Mesenchymal stem cell (in vitro differentiated cells and primary cell): ENCODE data around the gene ATF7IP.

Experiments used
- DNase-seq: peaks from one replicate; pipeline ENCODE4 v3.0.0-alpha.2; 2013
- H2AFZ ChIP-seq: one replicate; pipeline ENCODE4 v1.6.1; 2013; ENCODE audit warnings: low read depth, mild to moderate bottlenecking, control low read depth, inconsistent platforms, low read length, moderate library complexity
- H2AK5ac ChIP-seq: 2 replicates; pipeline ENCODE4 v1.6.1; 2013; ENCODE audit warnings: low read length, moderate library complexity, mild to moderate bottlenecking, inconsistent platforms; ENCODE audit not compliant: severe bottlenecking
- H2BK120ac ChIP-seq: one replicate; pipeline ENCODE4 v1.6.1; 2013; ENCODE audit warnings: low read depth, mild to moderate bottlenecking, inconsistent platforms, low read length, moderate library complexity
- H2BK12ac ChIP-seq, 2 experiments: one replicate each; pipeline ENCODE4 v1.6.1; 2013; ENCODE audit warnings: inconsistent platforms in 2 of 2, low read length in 2 of 2, mild to moderate bottlenecking in 2 of 2, moderate library complexity in 2 of 2, control low read depth in 1 of 2
- H2BK15ac ChIP-seq: one replicate; pipeline ENCODE4 v1.6.1; 2013; ENCODE audit warnings: mild to moderate bottlenecking, low read depth, inconsistent platforms; ENCODE audit not compliant: poor library complexity, severe bottlenecking
- H2BK5ac ChIP-seq: 2 replicates; pipeline ENCODE4 v1.6.1; 2013; ENCODE audit warnings: low read depth, mild to moderate bottlenecking, low read length, control low read depth, inconsistent platforms; ENCODE audit not compliant: poor library complexity, severe bottlenecking
- H3K14ac ChIP-seq, 2 experiments: one replicate each; pipeline ENCODE4 v1.6.1; 2013; ENCODE audit warnings: inconsistent platforms in 2 of 2, low read length in 2 of 2, control low read depth in 1 of 2, mild to moderate bottlenecking in 1 of 2, moderate library complexity in 1 of 2
- H3K18ac ChIP-seq, 2 experiments: one replicate each; pipeline ENCODE4 v1.6.1; 2013; ENCODE audit warnings: inconsistent platforms in 2 of 2, low read length in 2 of 2, control low read depth in 1 of 2, low read depth in 1 of 2, mild to moderate bottlenecking in 1 of 2
- H3K23ac ChIP-seq, 2 experiments: one replicate each; pipeline ENCODE4 v1.6.1; 2013; ENCODE audit warnings: inconsistent platforms in 2 of 2, low read length in 2 of 2, mild to moderate bottlenecking in 2 of 2, moderate library complexity in 2 of 2, control low read depth in 1 of 2
- H3K27ac ChIP-seq: 2 replicates; pipeline ENCODE4 v1.5.1; 2013; ENCODE audit warnings: mild to moderate bottlenecking, moderate library complexity, low read length, control low read depth, inconsistent platforms; ENCODE audit not compliant: poor library complexity, severe bottlenecking
- H3K27me3 ChIP-seq, 2 experiments: 2 replicates each; pipeline versions ENCODE4 v1.6.1 to v1.7.0; 2013; ENCODE audit warnings: low read length in 2 of 2, mild to moderate bottlenecking in 2 of 2, moderate library complexity in 2 of 2, control low read depth in 1 of 2, inconsistent platforms in 1 of 2; ENCODE audit not compliant: control insufficient read depth in 1 of 2, insufficient read depth in 1 of 2
- H3K36me3 ChIP-seq, 2 experiments: 2 replicates each; pipeline versions ENCODE4 v1.6.1 to v1.7.0; 2013; ENCODE audit warnings: low read length in 2 of 2, control low read depth in 1 of 2, inconsistent platforms in 1 of 2, low read depth in 1 of 2, mild to moderate bottlenecking in 1 of 2; ENCODE audit not compliant: insufficient read depth in 2 of 2, control insufficient read depth in 1 of 2
- H3K4ac ChIP-seq, 2 experiments: one replicate each; pipeline ENCODE4 v1.6.1; 2013; ENCODE audit warnings: inconsistent platforms in 2 of 2, low read length in 2 of 2, mild to moderate bottlenecking in 2 of 2, moderate library complexity in 2 of 2, control low read depth in 1 of 2, low read depth in 1 of 2
- H3K4me1 ChIP-seq: 2 replicates; pipeline ENCODE4 v1.6.1; 2013; ENCODE audit warnings: low read depth, low read length, control low read depth; ENCODE audit not compliant: control insufficient read depth, insufficient read depth
- H3K4me2 ChIP-seq: 2 replicates; pipeline ENCODE4 v1.6.1; 2013; ENCODE audit warnings: low read length, mild to moderate bottlenecking, inconsistent platforms; ENCODE audit not compliant: poor library complexity, severe bottlenecking
- H3K4me3 ChIP-seq, 2 experiments: 2 replicates each; pipeline versions ENCODE4 v1.5.1 to v1.7.0; 2013; ENCODE audit warnings: low read length in 2 of 2, mild to moderate bottlenecking in 2 of 2, control low read depth in 1 of 2, low read depth in 1 of 2; ENCODE audit not compliant: insufficient read depth in 1 of 2
- H3K79me1 ChIP-seq: replicated peaks from 2 replicates; pipeline ENCODE4 v1.6.1; 2013; ENCODE audit warnings: mild to moderate bottlenecking, control low read depth, low read length, inconsistent platforms; ENCODE audit not compliant: poor library complexity, severe bottlenecking
- H3K9ac ChIP-seq: 2 replicates; pipeline ENCODE4 v1.7.0; 2013; ENCODE audit warnings: mild to moderate bottlenecking, low read length, moderate library complexity
- H3K9me3 ChIP-seq: 2 replicates; pipeline ENCODE4 v1.7.0; 2013; ENCODE audit warnings: mild to moderate bottlenecking, low read length; ENCODE audit not compliant: control insufficient read depth
- H4K8ac ChIP-seq: one replicate; pipeline ENCODE4 v1.6.1; 2013; ENCODE audit warnings: inconsistent platforms, mild to moderate bottlenecking, low read length, moderate library complexity
- H4K91ac ChIP-seq: one replicate; pipeline ENCODE4 v1.6.1; 2013; ENCODE audit warnings: mild to moderate bottlenecking, low read length, inconsistent platforms
- WGBS: methylation state at CpG from one replicate; pipeline ENCODE4 v1.1.7; 2013; ENCODE audit warnings: mixed read lengths; 5-methylcytosine and 5-hydroxymethylcytosine counted together

The ATF7IP gene

GRCh38 chr12:14450479-14450878 lies 85.0 kb downstream of the ATF7IP start:
- Histone ChIP-seq H2BK120ac (no peak overlapping the region), H4K91ac (no peak overlapping the region), H3K14ac (no peak overlapping the region), H3K27ac (no peak overlapping the region), H3K27me3 (no peaks in the 10 kb centered on the region), H3K4me3 (no peak overlapping the region), H3K4me1 (peaks cover under 1% of the 10 kb centered on the region), H2AK5ac (no peak overlapping the region), H2AFZ (no peak overlapping the region), H3K18ac (no peak overlapping the region), H3K9ac (no peak overlapping the region), H3K79me1 (peaks cover 13% of the 10 kb centered on the region), H2BK5ac (no peak overlapping the region), H3K36me3 (peaks cover 8 to 84% of the 10 kb centered on the region in 2 experiments), H2BK15ac (no peak overlapping the region), H3K4ac (no peak overlapping the region), H3K23ac (no peak overlapping the region), H4K8ac (no peak overlapping the region), H3K9me3 (no peaks in the 10 kb centered on the region), H3K4me2 (no peak overlapping the region), H2BK12ac (no peak overlapping the region)
- no peak for DNase-seq

GRCh38 chr12:14452336-14452735 lies 86.9 kb downstream of the ATF7IP start:
- H4K91ac ChIP-seq: no peak overlapping the region
- H4K8ac ChIP-seq: no peak overlapping the region
- no peaks in the 10 kb centered on the region for H3K9me3 ChIP-seq
- no peak overlapping the region for H3K4me2 ChIP-seq
- no CpG with 5 or more reads among the region's 4 CpGs for WGBS
- H3K18ac ChIP-seq: no peak overlapping the region
- no peak overlapping the region for H3K9ac ChIP-seq
- H3K27ac ChIP-seq: no peak overlapping the region
- H2BK5ac ChIP-seq: no peak overlapping the region
- no peak overlapping the region for H3K4me3 ChIP-seq
- H2BK12ac ChIP-seq: no peak overlapping the region
- no peak overlapping the region for H3K4ac ChIP-seq
- no peak overlapping the region for H2AFZ ChIP-seq
- no peaks in the 10 kb centered on the region for H3K27me3 ChIP-seq
- H3K23ac ChIP-seq: no peak overlapping the region
- H3K36me3 ChIP-seq: peaks cover 7 to 90% of the 10 kb centered on the region in 2 experiments
- DNase-seq: no peak
- H2BK15ac ChIP-seq: no peak overlapping the region
- peaks cover 1% of the 10 kb centered on the region for H3K4me1 ChIP-seq
- no peak overlapping the region for H3K14ac ChIP-seq
- no peak overlapping the region for H2BK120ac ChIP-seq
- H3K79me1 ChIP-seq: peaks cover 15% of the 10 kb centered on the region
- H2AK5ac ChIP-seq: no peak overlapping the region

- WGBS: 60% methylated on average over 1 of the region's 1 CpG
- no peak for DNase-seq
- H3K18ac ChIP-seq: no peak overlapping the region
Observed at GRCh38 chr12:14452865-14453264, 87.4 kb downstream of the ATF7IP start.

GRCh38 chr12:14454098-14454907 lies 88.8 kb downstream of the ATF7IP start:
- Histone ChIP-seq H2BK120ac (no peak overlapping the region), H3K4me3 (no peak overlapping the region), H3K27ac (no peak overlapping the region)

More at GRCh38 chr12:14452865-14453264, 87.4 kb downstream of the ATF7IP start:
- H3K23ac ChIP-seq: no peak overlapping the region
- H3K9ac ChIP-seq: no peak overlapping the region
- H2AK5ac ChIP-seq: no peak overlapping the region
- no peak overlapping the region for H2BK15ac ChIP-seq
- peaks cover 1% of the 10 kb centered on the region for H3K4me1 ChIP-seq
- H3K36me3 ChIP-seq: peaks cover 9 to 88% of the 10 kb centered on the region in 2 experiments
- no peak overlapping the region for H3K4me2 ChIP-seq
- H3K27ac ChIP-seq: no peak overlapping the region
- no peak overlapping the region for H3K14ac ChIP-seq
- peaks cover 14% of the 10 kb centered on the region for H3K79me1 ChIP-seq
- no peak overlapping the region for H2BK5ac ChIP-seq
- no peak overlapping the region for H3K4ac ChIP-seq
- H3K9me3 ChIP-seq: no peaks in the 10 kb centered on the region
- no peak overlapping the region for H4K91ac ChIP-seq
- H3K4me3 ChIP-seq: no peak overlapping the region
- H2BK120ac ChIP-seq: no peak overlapping the region
- no peaks in the 10 kb centered on the region for H3K27me3 ChIP-seq
- H2AFZ ChIP-seq: no peak overlapping the region
- H4K8ac ChIP-seq: no peak overlapping the region
- no peak overlapping the region for H2BK12ac ChIP-seq

More at GRCh38 chr12:14454098-14454907, 88.8 kb downstream of the ATF7IP start:
- Histone ChIP-seq H3K9me3 (peaks cover 4% of the 10 kb centered on the region), H3K4me1 (peaks cover 1% of the 10 kb centered on the region), H4K91ac (no peak overlapping the region), H3K4me2 (no peak overlapping the region), H3K9ac (no peak overlapping the region), H3K14ac (no peak overlapping the region), H3K79me1 (peaks cover 18% of the 10 kb centered on the region), H2BK5ac (no peak overlapping the region), H2AK5ac (no peak overlapping the region), H4K8ac (peak overlapping the region; percentile 27), H2BK15ac (no peak overlapping the region), H3K36me3 (peaks cover 13 to 86% of the 10 kb centered on the region in 2 experiments), H2AFZ (no peak overlapping the region), H2BK12ac (no peak overlapping the region), H3K4ac (no peak overlapping the region), H3K27me3 (no peaks in the 10 kb centered on the region), H3K23ac (no peak overlapping the region), H3K18ac (no peak overlapping the region)
- 78% methylated on average over 2 of the region's 2 CpGs for WGBS
- peak; percentile 47 for DNase-seq
